ENCODE results near the gene WNT4. TPM values are rescaled to one million over a fixed set of nuclear protein-coding genes. Genes with fewer than 3 reads are reported as not detected.

WNT4 gene
- total RNA-seq, 3 donors from 2014 or later: not detected

- peaks cover 14% of the 10 kb centered on the region for H3K4me1 Mint-ChIP-seq (ENCODE audit: low read depth)
Observed at GRCh38 chr1:22174446-22175220, 31.7 kb upstream of the WNT4 start.

GRCh38 chr1:22171951-22172715, 29.2 kb upstream of the WNT4 start:
- Mint-ChIP-seq H3K4me1 (ENCODE audit: low read depth) (peaks cover 7% of the 10 kb centered on the region), H3K4me3 (no peak overlapping the region), H3K9me3 (no peaks in the 10 kb centered on the region), H3K27me3 (ENCODE audit: low read depth) (no peaks in the 10 kb centered on the region), H3K36me3 (ENCODE audit: insufficient read depth) (no peaks in the 10 kb centered on the region)
- DNase-seq (no peak), ATAC-seq (no peak)

More at GRCh38 chr1:22174446-22175220, 31.7 kb upstream of the WNT4 start:
- H3K9me3 Mint-ChIP-seq: no peaks in the 10 kb centered on the region
- H3K36me3 Mint-ChIP-seq (ENCODE audit: insufficient read depth): no peaks in the 10 kb centered on the region
- no peak overlapping the region for H3K4me3 Mint-ChIP-seq
- no peak for ATAC-seq
- no peaks in the 10 kb centered on the region for H3K27me3 Mint-ChIP-seq (ENCODE audit: low read depth)
- DNase-seq: no peak

GRCh38 chr1:22169816-22170215, 26.9 kb upstream of the WNT4 start:
- Mint-ChIP-seq H3K4me3 (no peak overlapping the region), H3K4me1 (ENCODE audit: low read depth) (no peaks in the 10 kb centered on the region), H3K9me3 (no peaks in the 10 kb centered on the region), H3K27me3 (ENCODE audit: low read depth) (no peaks in the 10 kb centered on the region), H3K36me3 (ENCODE audit: insufficient read depth) (no peaks in the 10 kb centered on the region)
- DNase-seq: no peak
- no peak for ATAC-seq

GRCh38 chr1:22168412-22168973, 25.6 kb upstream of the WNT4 start:
- Mint-ChIP-seq H3K27me3 (ENCODE audit: low read depth) (no peaks in the 10 kb centered on the region), H3K36me3 (ENCODE audit: insufficient read depth) (no peaks in the 10 kb centered on the region), H3K4me1 (ENCODE audit: low read depth) (no peaks in the 10 kb centered on the region), H3K9me3 (no peaks in the 10 kb centered on the region), H3K4me3 (no peak overlapping the region)
- DNase-seq: no peak
- ATAC-seq: no peak

- no peak for ATAC-seq
Observed at GRCh38 chr1:22166439-22166838, 23.5 kb upstream of the WNT4 start.

GRCh38 chr1:22164841-22165808, 22.2 kb upstream of the WNT4 start:
- no peak for ATAC-seq
- H3K4me1 Mint-ChIP-seq (ENCODE audit: low read depth): no peaks in the 10 kb centered on the region

More at GRCh38 chr1:22166439-22166838, 23.5 kb upstream of the WNT4 start:
- Mint-ChIP-seq H3K4me3 (no peak overlapping the region), H3K9me3 (no peaks in the 10 kb centered on the region), H3K36me3 (ENCODE audit: insufficient read depth) (no peaks in the 10 kb centered on the region), H3K4me1 (ENCODE audit: low read depth) (no peaks in the 10 kb centered on the region), H3K27me3 (ENCODE audit: low read depth) (no peaks in the 10 kb centered on the region)
- no peak for DNase-seq

GRCh38 chr1:22163564-22163963, 20.7 kb upstream of the WNT4 start:
- DNase-seq (no peak), ATAC-seq (no peak)
- Mint-ChIP-seq H3K27me3 (ENCODE audit: low read depth) (no peaks in the 10 kb centered on the region), H3K9me3 (no peaks in the 10 kb centered on the region), H3K36me3 (ENCODE audit: insufficient read depth) (no peaks in the 10 kb centered on the region), H3K4me1 (ENCODE audit: low read depth) (no peaks in the 10 kb centered on the region), H3K4me3 (no peak overlapping the region)

More at GRCh38 chr1:22164841-22165808, 22.2 kb upstream of the WNT4 start:
- no peak overlapping the region for H3K4me3 Mint-ChIP-seq
- no peak for DNase-seq
- H3K9me3 Mint-ChIP-seq: no peaks in the 10 kb centered on the region
- H3K27me3 Mint-ChIP-seq (ENCODE audit: low read depth): no peaks in the 10 kb centered on the region
- no peaks in the 10 kb centered on the region for H3K36me3 Mint-ChIP-seq (ENCODE audit: insufficient read depth)

GRCh38 chr1:22163137-22163536, 20.2 kb upstream of the WNT4 start:
- Mint-ChIP-seq H3K27me3 (ENCODE audit: low read depth) (no peaks in the 10 kb centered on the region), H3K9me3 (no peaks in the 10 kb centered on the region), H3K4me3 (no peak overlapping the region), H3K4me1 (ENCODE audit: low read depth) (no peaks in the 10 kb centered on the region), H3K36me3 (ENCODE audit: insufficient read depth) (no peaks in the 10 kb centered on the region)
- no peak for ATAC-seq
- DNase-seq: no peak

- Mint-ChIP-seq H3K9me3 (no peaks in the 10 kb centered on the region), H3K4me1 (ENCODE audit: low read depth) (no peaks in the 10 kb centered on the region), H3K4me3 (no peak overlapping the region), H3K27me3 (ENCODE audit: low read depth) (peaks cover 8% of the 10 kb centered on the region), H3K36me3 (ENCODE audit: insufficient read depth) (no peaks in the 10 kb centered on the region)
- no peak for ATAC-seq
- no peak for DNase-seq
Observed at GRCh38 chr1:22159891-22160290, 17.0 kb upstream of the WNT4 start.

- H3K9me3 Mint-ChIP-seq: no peaks in the 10 kb centered on the region
- no peaks in the 10 kb centered on the region for H3K4me1 Mint-ChIP-seq (ENCODE audit: low read depth)
- no peak overlapping the region for H3K4me3 Mint-ChIP-seq
- ATAC-seq (no peak), DNase-seq (no peak)
- H3K27me3 Mint-ChIP-seq (ENCODE audit: low read depth): peaks cover 8% of the 10 kb centered on the region
- no peaks in the 10 kb centered on the region for H3K36me3 Mint-ChIP-seq (ENCODE audit: insufficient read depth)
Observed at GRCh38 chr1:22158654-22159053, 15.8 kb upstream of the WNT4 start.

GRCh38 chr1:22157359-22157966, 14.6 kb upstream of the WNT4 start:
- DNase-seq (no peak), ATAC-seq (no peak)
- Mint-ChIP-seq H3K9me3 (no peaks in the 10 kb centered on the region), H3K36me3 (ENCODE audit: insufficient read depth) (no peaks in the 10 kb centered on the region), H3K4me3 (no peak overlapping the region), H3K4me1 (ENCODE audit: low read depth) (no peaks in the 10 kb centered on the region), H3K27me3 (ENCODE audit: low read depth) (peaks cover 15% of the 10 kb centered on the region)

GRCh38 chr1:22155517-22155916, 12.6 kb upstream of the WNT4 start:
- Mint-ChIP-seq H3K4me1 (ENCODE audit: low read depth) (no peaks in the 10 kb centered on the region), H3K4me3 (no peak overlapping the region), H3K9me3 (no peaks in the 10 kb centered on the region), H3K36me3 (ENCODE audit: insufficient read depth) (no peaks in the 10 kb centered on the region), H3K27me3 (ENCODE audit: low read depth) (peaks cover 22% of the 10 kb centered on the region)
- DNase-seq (no peak), ATAC-seq (no peak)

- Mint-ChIP-seq H3K36me3 (ENCODE audit: insufficient read depth) (no peaks in the 10 kb centered on the region), H3K4me1 (ENCODE audit: low read depth) (no peaks in the 10 kb centered on the region), H3K27me3 (ENCODE audit: low read depth) (peaks cover 22% of the 10 kb centered on the region), H3K9me3 (no peaks in the 10 kb centered on the region), H3K4me3 (no peak overlapping the region)
- DNase-seq: no peak
- ATAC-seq: no peak
Observed at GRCh38 chr1:22154626-22155025, 11.7 kb upstream of the WNT4 start.

All from activated T-cell treated with anti-CD3 and anti-CD28 coated beads, Interleukin-2, amount 50 U/mL, for 4 hours (primary cell).